Measurements from ENCODE around the gene TSSK6. TPM values are rescaled to one million over a fixed set of nuclear protein-coding genes. Genes with fewer than 3 reads are reported as not detected.

The TSSK6 gene
- polyA plus RNA-seq, 1 donor (not counting 4 experiments of a cell fraction or from before 2014, with no cell fraction given): 0.47 TPM

DNA sequence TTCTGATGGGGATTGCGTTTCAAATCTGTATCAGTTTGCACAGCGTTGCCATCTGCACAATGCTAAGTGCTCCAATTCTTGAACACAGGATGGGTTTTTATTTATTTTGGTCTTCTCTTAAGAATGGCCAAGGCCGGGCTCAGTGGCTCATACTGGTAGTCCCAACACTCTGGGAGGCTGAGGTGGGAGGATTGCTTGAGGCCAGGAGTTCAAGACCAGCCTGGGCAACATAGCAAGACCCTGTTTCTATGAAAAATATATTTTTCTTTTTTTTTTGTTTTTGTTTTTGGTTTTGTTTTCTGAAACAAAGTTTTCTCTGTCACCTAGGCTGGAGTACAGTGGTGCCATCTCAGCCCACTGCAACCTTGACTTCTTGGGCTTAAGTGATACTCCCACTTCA, 7.8 kb upstream of the TSSK6 start:
- no peak for FAIRE-seq
- peaks cover 28% of the 10 kb centered on the region for H3K79me2 ChIP-seq (ENCODE audit: control insufficient read depth, insufficient read depth, low read length)

DNA sequence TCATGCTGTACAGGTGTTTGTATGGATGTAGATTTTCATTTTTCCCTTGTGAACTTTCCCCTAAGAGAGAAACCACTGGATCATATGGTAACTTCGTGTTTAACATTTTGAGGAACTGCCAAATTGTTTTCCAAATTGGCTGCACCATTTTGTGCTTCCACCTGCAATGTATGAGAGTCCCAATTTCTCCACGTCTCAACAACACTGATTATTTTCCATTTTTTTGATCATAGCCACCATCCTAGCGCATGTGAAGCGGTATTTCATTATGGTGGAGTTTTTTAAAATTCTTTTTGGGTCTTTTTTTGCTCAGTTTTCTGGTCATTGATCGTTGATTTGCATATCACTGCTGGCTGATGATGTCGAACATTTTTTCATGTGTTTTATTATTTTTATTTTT, 5.6 kb upstream of the TSSK6 start:
- no peak for DNase-seq (ENCODE audit: low read depth, low spot score)
- H3K9ac ChIP-seq (ENCODE audit: control insufficient read depth, extremely low read depth, insufficient read depth, low read length): no peak overlapping the region
- H4K20me1 ChIP-seq (ENCODE audit: control insufficient read depth, extremely low read depth, insufficient read depth, low read length): no peaks in the 10 kb centered on the region
- no peak overlapping the region for H2AFZ ChIP-seq (ENCODE audit: control insufficient read depth, low read length)
- no peak for FAIRE-seq
- no peak overlapping the region for H3K4me2 ChIP-seq (ENCODE audit: control insufficient read depth, extremely low read depth, insufficient read depth, low read depth, low read length)
- H3K79me2 ChIP-seq (ENCODE audit: control insufficient read depth, insufficient read depth, low read length): peaks cover 46% of the 10 kb centered on the region
- no peak overlapping the region for H3K4me3 ChIP-seq (ENCODE audit: control insufficient read depth in 2 of 3, extremely low read depth in 1 of 3, insufficient read depth in 2 of 3, low read depth in 1 of 3, low read length in 3 of 3)
- H3K4me1 ChIP-seq (ENCODE audit: control insufficient read depth, extremely low read depth, insufficient read depth, low read length): peaks cover 6% of the 10 kb centered on the region
- no peaks in the 10 kb centered on the region for H3K9me3 ChIP-seq (ENCODE audit: control insufficient read depth, low read depth, low read length)
- no peaks in the 10 kb centered on the region for H3K27me3 ChIP-seq (ENCODE audit: control insufficient read depth, extremely low read depth, insufficient read depth, low read length)
- H3K27ac ChIP-seq (ENCODE audit: control insufficient read depth, insufficient read depth, low read length): no peak overlapping the region
- dilution Hi-C loops (cut with MboI; ENCODE audit: extremely low pct_ligation_motif_present, low sequenced_read_pairs): no loop called here
- TF ChIP-seq, protein P1, sequence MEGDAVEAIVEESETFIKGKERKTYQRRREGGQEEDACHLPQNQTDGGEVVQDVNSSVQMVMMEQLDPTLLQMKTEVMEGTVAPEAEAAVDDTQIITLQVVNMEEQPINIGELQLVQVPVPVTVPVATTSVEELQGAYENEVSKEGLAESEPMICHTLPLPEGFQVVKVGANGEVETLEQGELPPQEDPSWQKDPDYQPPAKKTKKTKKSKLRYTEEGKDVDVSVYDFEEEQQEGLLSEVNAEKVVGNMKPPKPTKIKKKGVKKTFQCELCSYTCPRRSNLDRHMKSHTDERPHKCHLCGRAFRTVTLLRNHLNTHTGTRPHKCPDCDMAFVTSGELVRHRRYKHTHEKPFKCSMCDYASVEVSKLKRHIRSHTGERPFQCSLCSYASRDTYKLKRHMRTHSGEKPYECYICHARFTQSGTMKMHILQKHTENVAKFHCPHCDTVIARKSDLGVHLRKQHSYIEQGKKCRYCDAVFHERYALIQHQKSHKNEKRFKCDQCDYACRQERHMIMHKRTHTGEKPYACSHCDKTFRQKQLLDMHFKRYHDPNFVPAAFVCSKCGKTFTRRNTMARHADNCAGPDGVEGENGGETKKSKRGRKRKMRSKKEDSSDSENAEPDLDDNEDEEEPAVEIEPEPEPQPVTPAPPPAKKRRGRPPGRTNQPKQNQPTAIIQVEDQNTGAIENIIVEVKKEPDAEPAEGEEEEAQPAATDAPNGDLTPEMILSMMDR (optimal IDR thresholded peaks at IDR 0.05 in 1 of 3, IDR thresholded peaks at IDR 0.05 in 1 of 3, conservative IDR thresholded peaks at IDR 0.05 in 1 of 3; ENCODE audit: extremely low read depth in 1 of 3, insufficient read depth in 2 of 3, low read length in 3 of 3): no peak
- no peak for TF ChIP-seq EZH2 (IDR thresholded peaks at IDR 0.05; ENCODE audit: low read length)
- H3K36me3 ChIP-seq (ENCODE audit: control insufficient read depth in 2 of 2, extremely low read depth in 1 of 2, insufficient read depth in 2 of 2, low read length in 2 of 2): peaks cover 12 to 16% of the 10 kb centered on the region in 2 experiments
- H3K9me1 ChIP-seq (ENCODE audit: control insufficient read depth, extremely low read depth, insufficient read depth, low read length): no peaks in the 10 kb centered on the region

More for the DNA sequence above, 7.8 kb upstream of the TSSK6 start:
- Histone ChIP-seq H3K4me1 (ENCODE audit: control insufficient read depth, extremely low read depth, insufficient read depth, low read length) (no peaks in the 10 kb centered on the region), H4K20me1 (ENCODE audit: control insufficient read depth, extremely low read depth, insufficient read depth, low read length) (no peaks in the 10 kb centered on the region), H2AFZ (ENCODE audit: control insufficient read depth, low read length) (no peak overlapping the region), H3K9me1 (ENCODE audit: control insufficient read depth, extremely low read depth, insufficient read depth, low read length) (no peaks in the 10 kb centered on the region), H3K36me3 (ENCODE audit: control insufficient read depth in 2 of 2, extremely low read depth in 1 of 2, insufficient read depth in 2 of 2, low read length in 2 of 2) (peaks cover 11 to 25% of the 10 kb centered on the region in 2 experiments), H3K27ac (ENCODE audit: control insufficient read depth, insufficient read depth, low read length) (no peak overlapping the region), H3K9me3 (ENCODE audit: control insufficient read depth, low read depth, low read length) (no peaks in the 10 kb centered on the region), H3K9ac (ENCODE audit: control insufficient read depth, extremely low read depth, insufficient read depth, low read length) (no peak overlapping the region), H3K4me2 (ENCODE audit: control insufficient read depth, extremely low read depth, insufficient read depth, low read depth, low read length) (no peak overlapping the region), H3K27me3 (ENCODE audit: control insufficient read depth, extremely low read depth, insufficient read depth, low read length) (no peaks in the 10 kb centered on the region), H3K4me3 (ENCODE audit: control insufficient read depth in 2 of 3, extremely low read depth in 1 of 3, insufficient read depth in 2 of 3, low read depth in 1 of 3, low read length in 3 of 3) (no peak overlapping the region)
- TF ChIP-seq EZH2 (IDR thresholded peaks at IDR 0.05; ENCODE audit: low read length): no peak
- TF ChIP-seq, protein P1 (optimal IDR thresholded peaks at IDR 0.05 in 1 of 3, IDR thresholded peaks at IDR 0.05 in 1 of 3, conservative IDR thresholded peaks at IDR 0.05 in 1 of 3; ENCODE audit: extremely low read depth in 1 of 3, insufficient read depth in 2 of 3, low read length in 3 of 3): no peak
- dilution Hi-C loops (cut with MboI; ENCODE audit: extremely low pct_ligation_motif_present, low sequenced_read_pairs): no loop called here
- DNase-seq (ENCODE audit: low read depth, low spot score): no peak
